Stomach (tissue), 4 donors: ENCODE results near the gene TRIM27.

Experiments
- POLR2AphosphoS5 ChIP-seq, 3 donors: sonication (generic); formaldehyde crosslinking; IDR thresholded peaks; one replicate each; pipeline ENCODE4 v1.6.1; 2016; ENCODE audit warnings: antibody characterized with exemption in 3 of 3
- TF ChIP-seq, protein P1 (sequence below), 7 experiments: fragments of 450-650 bp in 4 of 7; fragments of 200-600 bp in 3 of 7; sonication (generic) in 3 of 7; IDR thresholded peaks; one replicate each; pipeline ENCODE4 v1.5.1; 2016 to 2019; ENCODE audit warnings: antibody characterized with exemption in 7 of 7, control low read depth in 2 of 7, mild to moderate bottlenecking in 1 of 7

DNA sequence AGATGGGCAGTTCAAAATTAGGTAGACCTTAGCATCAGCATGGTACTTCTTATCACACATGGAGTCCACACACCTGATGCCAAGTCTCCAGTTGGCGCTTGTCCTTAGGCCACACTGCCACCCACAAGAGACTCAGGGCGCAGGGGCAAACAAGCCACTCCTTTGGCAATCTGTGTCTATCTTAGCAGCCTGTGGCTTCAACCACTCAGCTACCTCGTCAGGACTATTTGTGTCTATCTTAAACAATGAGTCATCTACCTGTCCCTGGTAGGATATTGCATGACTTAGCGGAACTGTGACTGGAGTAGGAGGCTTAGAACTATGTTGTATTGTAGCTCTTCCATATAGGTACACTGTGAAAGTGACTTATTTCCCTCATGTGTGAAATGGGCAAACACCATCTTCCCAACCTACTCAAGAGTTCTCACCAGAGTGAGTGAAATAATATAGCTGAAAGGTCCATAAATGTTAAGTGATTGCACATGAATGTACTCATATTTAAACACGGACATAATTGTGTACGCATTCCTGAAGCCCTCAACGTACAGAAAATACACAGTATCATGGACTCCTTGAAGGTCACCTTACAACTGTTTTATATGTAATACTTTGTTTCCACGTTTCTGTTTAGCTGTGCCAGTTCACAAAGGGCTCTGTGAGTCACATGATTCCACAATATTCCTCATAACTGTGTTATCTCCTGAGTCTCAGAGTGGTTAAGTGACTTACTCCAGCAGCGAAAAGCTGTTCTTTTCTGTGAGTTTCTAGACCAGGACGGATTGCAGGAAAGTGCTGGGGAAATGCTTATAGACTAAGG, 1.6 kb downstream of the TRIM27 start:
- TF ChIP-seq, protein P1, sequence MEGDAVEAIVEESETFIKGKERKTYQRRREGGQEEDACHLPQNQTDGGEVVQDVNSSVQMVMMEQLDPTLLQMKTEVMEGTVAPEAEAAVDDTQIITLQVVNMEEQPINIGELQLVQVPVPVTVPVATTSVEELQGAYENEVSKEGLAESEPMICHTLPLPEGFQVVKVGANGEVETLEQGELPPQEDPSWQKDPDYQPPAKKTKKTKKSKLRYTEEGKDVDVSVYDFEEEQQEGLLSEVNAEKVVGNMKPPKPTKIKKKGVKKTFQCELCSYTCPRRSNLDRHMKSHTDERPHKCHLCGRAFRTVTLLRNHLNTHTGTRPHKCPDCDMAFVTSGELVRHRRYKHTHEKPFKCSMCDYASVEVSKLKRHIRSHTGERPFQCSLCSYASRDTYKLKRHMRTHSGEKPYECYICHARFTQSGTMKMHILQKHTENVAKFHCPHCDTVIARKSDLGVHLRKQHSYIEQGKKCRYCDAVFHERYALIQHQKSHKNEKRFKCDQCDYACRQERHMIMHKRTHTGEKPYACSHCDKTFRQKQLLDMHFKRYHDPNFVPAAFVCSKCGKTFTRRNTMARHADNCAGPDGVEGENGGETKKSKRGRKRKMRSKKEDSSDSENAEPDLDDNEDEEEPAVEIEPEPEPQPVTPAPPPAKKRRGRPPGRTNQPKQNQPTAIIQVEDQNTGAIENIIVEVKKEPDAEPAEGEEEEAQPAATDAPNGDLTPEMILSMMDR (IDR thresholded peaks at IDR 0.05): no peak
- peak in 2 of 3 donors; percentile 65 to 75 for TF ChIP-seq POLR2AphosphoS5 (IDR thresholded peaks at IDR 0.05)
